Measurements from ENCODE around the gene PREX1. TPM values are rescaled to one million over a fixed set of nuclear protein-coding genes. Genes with fewer than 3 reads are reported as not detected.

The PREX1 gene
- total RNA-seq, 1 experiment from 2014 or later: 20.0 TPM

DNA sequence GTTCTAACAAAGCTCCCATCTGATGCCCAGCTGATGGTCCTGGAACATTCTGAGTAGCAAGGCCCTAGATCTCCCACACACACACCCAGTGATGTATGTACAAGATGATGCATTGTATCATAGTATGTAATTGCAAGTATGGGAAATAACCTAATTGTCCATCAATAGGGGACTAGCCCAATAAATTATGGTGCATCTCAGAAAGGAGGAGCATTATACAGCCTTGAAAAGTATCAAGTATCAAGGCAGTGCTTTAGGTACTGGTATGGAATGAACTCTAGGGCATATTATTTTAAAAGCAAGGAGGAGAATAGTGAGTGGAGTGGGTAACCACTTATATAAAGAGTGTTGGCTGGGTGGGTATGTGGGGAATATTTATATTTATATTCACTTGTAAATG, 24.8 kb upstream of the PREX1 start:
- TF ChIP-seq, protein P1, sequence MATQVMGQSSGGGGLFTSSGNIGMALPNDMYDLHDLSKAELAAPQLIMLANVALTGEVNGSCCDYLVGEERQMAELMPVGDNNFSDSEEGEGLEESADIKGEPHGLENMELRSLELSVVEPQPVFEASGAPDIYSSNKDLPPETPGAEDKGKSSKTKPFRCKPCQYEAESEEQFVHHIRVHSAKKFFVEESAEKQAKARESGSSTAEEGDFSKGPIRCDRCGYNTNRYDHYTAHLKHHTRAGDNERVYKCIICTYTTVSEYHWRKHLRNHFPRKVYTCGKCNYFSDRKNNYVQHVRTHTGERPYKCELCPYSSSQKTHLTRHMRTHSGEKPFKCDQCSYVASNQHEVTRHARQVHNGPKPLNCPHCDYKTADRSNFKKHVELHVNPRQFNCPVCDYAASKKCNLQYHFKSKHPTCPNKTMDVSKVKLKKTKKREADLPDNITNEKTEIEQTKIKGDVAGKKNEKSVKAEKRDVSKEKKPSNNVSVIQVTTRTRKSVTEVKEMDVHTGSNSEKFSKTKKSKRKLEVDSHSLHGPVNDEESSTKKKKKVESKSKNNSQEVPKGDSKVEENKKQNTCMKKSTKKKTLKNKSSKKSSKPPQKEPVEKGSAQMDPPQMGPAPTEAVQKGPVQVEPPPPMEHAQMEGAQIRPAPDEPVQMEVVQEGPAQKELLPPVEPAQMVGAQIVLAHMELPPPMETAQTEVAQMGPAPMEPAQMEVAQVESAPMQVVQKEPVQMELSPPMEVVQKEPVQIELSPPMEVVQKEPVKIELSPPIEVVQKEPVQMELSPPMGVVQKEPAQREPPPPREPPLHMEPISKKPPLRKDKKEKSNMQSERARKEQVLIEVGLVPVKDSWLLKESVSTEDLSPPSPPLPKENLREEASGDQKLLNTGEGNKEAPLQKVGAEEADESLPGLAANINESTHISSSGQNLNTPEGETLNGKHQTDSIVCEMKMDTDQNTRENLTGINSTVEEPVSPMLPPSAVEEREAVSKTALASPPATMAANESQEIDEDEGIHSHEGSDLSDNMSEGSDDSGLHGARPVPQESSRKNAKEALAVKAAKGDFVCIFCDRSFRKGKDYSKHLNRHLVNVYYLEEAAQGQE (IDR thresholded peaks at IDR 0.05; ENCODE audit: insufficient read depth in 1 of 2, low read depth in 2 of 2, low read length in 1 of 2): no peak
- TF ChIP-seq, protein P2, sequence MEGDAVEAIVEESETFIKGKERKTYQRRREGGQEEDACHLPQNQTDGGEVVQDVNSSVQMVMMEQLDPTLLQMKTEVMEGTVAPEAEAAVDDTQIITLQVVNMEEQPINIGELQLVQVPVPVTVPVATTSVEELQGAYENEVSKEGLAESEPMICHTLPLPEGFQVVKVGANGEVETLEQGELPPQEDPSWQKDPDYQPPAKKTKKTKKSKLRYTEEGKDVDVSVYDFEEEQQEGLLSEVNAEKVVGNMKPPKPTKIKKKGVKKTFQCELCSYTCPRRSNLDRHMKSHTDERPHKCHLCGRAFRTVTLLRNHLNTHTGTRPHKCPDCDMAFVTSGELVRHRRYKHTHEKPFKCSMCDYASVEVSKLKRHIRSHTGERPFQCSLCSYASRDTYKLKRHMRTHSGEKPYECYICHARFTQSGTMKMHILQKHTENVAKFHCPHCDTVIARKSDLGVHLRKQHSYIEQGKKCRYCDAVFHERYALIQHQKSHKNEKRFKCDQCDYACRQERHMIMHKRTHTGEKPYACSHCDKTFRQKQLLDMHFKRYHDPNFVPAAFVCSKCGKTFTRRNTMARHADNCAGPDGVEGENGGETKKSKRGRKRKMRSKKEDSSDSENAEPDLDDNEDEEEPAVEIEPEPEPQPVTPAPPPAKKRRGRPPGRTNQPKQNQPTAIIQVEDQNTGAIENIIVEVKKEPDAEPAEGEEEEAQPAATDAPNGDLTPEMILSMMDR (IDR thresholded peaks at IDR 0.05): no peak
- TF ChIP-seq TCF7L2 (IDR thresholded peaks at IDR 0.05; ENCODE audit: low read depth, low read length) (no peak), POLR2AphosphoS5 (IDR thresholded peaks at IDR 0.05; ENCODE audit: low read depth, low read length) (no peak), SIN3A (IDR thresholded peaks at IDR 0.05; ENCODE audit: borderline replicate concordance, insufficient read depth, low read depth, low read length) (no peak)
- no peak for ATAC-seq
- intact Hi-C loops (cut with micrococcal nuclease; ENCODE audit: unreplicated experiment) (no loop called here), in situ Hi-C loops (cut with HindIII; ENCODE audit: low pct_unique_long_range_greater_than_20kb, low sequenced_read_pairs) (no loop called here)
- no peak for DNase-seq (ENCODE audit: low read depth, low spot score)
- CTCF ChIA-PET: no interaction called here
- H3K27me3 ChIP-seq (ENCODE audit: control insufficient read depth, insufficient read depth, low read length): no peaks in the 10 kb centered on the region
- no peak overlapping the region for H3K27ac ChIP-seq (ENCODE audit: low read length)
- POLR2A ChIA-PET: no interaction called here
- no peak overlapping the region for H3K4me3 ChIP-seq (ENCODE audit: low read depth in 2 of 2, low read length in 2 of 2)
- H3K4me1 ChIP-seq (ENCODE audit: control insufficient read depth, insufficient read depth, low read length): peaks cover 16% of the 10 kb centered on the region; the same call in 1 of the 2 replicates
- no peaks in the 10 kb centered on the region for H3K9me3 ChIP-seq (ENCODE audit: control insufficient read depth, insufficient read depth, low read depth, low read length)
- BruUV-seq (replicated peaks): no TSS peak
- no peaks in the 10 kb centered on the region for H3K36me3 ChIP-seq (ENCODE audit: control insufficient read depth, insufficient read depth, low read length)

DNA sequence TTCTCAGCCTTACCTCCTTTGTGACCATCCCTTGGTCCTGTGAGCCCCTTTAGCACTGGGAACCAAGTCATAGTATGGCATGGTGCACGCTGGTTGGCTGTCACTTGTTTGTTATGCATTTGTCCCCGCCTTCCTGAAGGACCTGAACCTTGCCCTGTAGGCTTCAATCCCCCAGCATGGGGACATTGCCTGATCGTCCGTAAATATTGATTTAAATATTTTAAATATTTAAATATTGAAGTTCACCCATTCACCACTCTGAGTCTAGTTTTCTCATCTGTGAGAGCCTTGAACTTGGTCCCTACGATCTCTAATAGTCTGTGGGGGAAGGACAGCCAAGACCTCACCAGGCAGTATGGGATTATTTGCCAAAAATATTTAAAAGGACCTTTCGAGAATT, 23.8 kb upstream of the PREX1 start:
- Histone ChIP-seq H3K27me3 (ENCODE audit: control insufficient read depth, insufficient read depth, low read length) (no peaks in the 10 kb centered on the region), H3K4me3 (ENCODE audit: low read depth in 2 of 2, low read length in 2 of 2) (no peak overlapping the region), H3K36me3 (ENCODE audit: control insufficient read depth, insufficient read depth, low read length) (no peaks in the 10 kb centered on the region), H3K9me3 (ENCODE audit: control insufficient read depth, insufficient read depth, low read depth, low read length) (no peaks in the 10 kb centered on the region), H3K4me1 (ENCODE audit: control insufficient read depth, insufficient read depth, low read length) (peaks cover 23% of the 10 kb centered on the region), H3K27ac (ENCODE audit: low read length) (no peak overlapping the region)
- DNase-seq (ENCODE audit: low read depth, low spot score) (no peak), ATAC-seq (no peak)
- in situ Hi-C loops (cut with HindIII; ENCODE audit: low pct_unique_long_range_greater_than_20kb, low sequenced_read_pairs): no loop called here
- no peak for TF ChIP-seq TCF7L2 (IDR thresholded peaks at IDR 0.05; ENCODE audit: low read depth, low read length)
- ChIA-PET CTCF (no interaction called here), POLR2A (no interaction called here)
- intact Hi-C loops (cut with micrococcal nuclease; ENCODE audit: unreplicated experiment): no loop called here
- no TSS peak for BruUV-seq (replicated peaks)

DNA sequence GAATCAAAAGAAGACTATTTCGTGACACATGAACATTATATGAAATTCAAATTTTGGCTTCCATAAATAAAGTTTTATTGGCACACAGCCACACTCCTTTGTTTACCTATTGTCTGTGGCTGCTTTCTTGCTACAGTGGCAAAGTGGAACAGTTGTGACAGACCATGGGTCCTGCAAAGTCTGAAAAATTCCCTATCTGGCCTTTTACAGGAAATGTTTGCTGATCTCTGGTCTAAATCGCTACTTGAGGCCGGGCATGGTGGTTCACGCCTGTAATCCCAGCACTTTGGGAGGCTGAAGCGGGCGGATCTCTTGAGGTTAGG, 23.1 kb upstream of the PREX1 start:
- no peaks in the 10 kb centered on the region for H3K27me3 ChIP-seq (ENCODE audit: control insufficient read depth, insufficient read depth, low read length)
- H3K4me1 ChIP-seq (ENCODE audit: control insufficient read depth, insufficient read depth, low read length): peaks cover 28% of the 10 kb centered on the region
- H3K4me3 ChIP-seq (ENCODE audit: low read depth in 2 of 2, low read length in 2 of 2): no peak overlapping the region
- H3K27ac ChIP-seq (ENCODE audit: low read length): no peak overlapping the region
- ChIA-PET CTCF (no interaction called here), POLR2A (no interaction called here)
- DNase-seq (ENCODE audit: low read depth, low spot score) (no peak), ATAC-seq (no peak)
- no TSS peak for BruUV-seq (replicated peaks)
- in situ Hi-C loops (cut with HindIII; ENCODE audit: low pct_unique_long_range_greater_than_20kb, low sequenced_read_pairs) (no loop called here), intact Hi-C loops (cut with micrococcal nuclease; ENCODE audit: unreplicated experiment) (no loop called here)
- H3K36me3 ChIP-seq (ENCODE audit: control insufficient read depth, insufficient read depth, low read length): no peaks in the 10 kb centered on the region
- H3K9me3 ChIP-seq (ENCODE audit: control insufficient read depth, insufficient read depth, low read depth, low read length): no peaks in the 10 kb centered on the region
- TF ChIP-seq SIN3A (IDR thresholded peaks at IDR 0.05; ENCODE audit: borderline replicate concordance, insufficient read depth, low read depth, low read length): no peak
- TF ChIP-seq, protein P2 (IDR thresholded peaks at IDR 0.05): no peak

Measured in Panc1 (cell line).